Left ventricle myocardium inferior (tissue), 1 donor: ENCODE results near the gene TSEN34. TPM values are rescaled to one million over a fixed set of nuclear protein-coding genes. Genes with fewer than 3 reads are reported as not detected.
"Not testable (repeated sequence)": the region's sequence is repeated elsewhere in the genome, so short reads cannot be mapped to it uniquely, and the experiment has no call there.

Experiments
- DNase-seq: peaks from one replicate; pipeline ENCODE4 v3.0.0-alpha.2; 2020
- H3K27ac ChIP-seq: fragments of 200-600 bp; replicated peaks from 2 replicates; pipeline ENCODE4 v1.8.0; 2021
- H3K27me3 ChIP-seq: fragments of 200-600 bp; 2 replicates; pipeline ENCODE4 v1.8.0; 2021; ENCODE audit warnings: low read depth
- H3K36me3 ChIP-seq: fragments of 200-600 bp; 2 replicates; pipeline ENCODE4 v1.8.0; 2021
- H3K4me1 ChIP-seq: fragments of 200-600 bp; 2 replicates; pipeline ENCODE4 v1.8.0; 2021
- H3K4me3 ChIP-seq: fragments of 200-600 bp; 2 replicates; pipeline ENCODE4 v1.8.0; 2021; ENCODE audit warnings: mild to moderate bottlenecking, moderate library complexity
- H3K9me3 ChIP-seq: fragments of 200-600 bp; replicated peaks from 2 replicates; pipeline ENCODE4 v1.8.0; 2021
- intact Hi-C: fragments of 100-400 bp; cut with micrococcal nuclease; formaldehyde crosslinking; loops from one replicate; pipeline ENCODE4 v1.11.0; 2022
- total RNA-seq: library from RNA; stranded (reverse); fragmentation: NEBNext Ultra II Directional; extraction: Animal tissue kit (Norgen Biotek cat#: 25700); gene quantifications from one replicate; pipeline ENCODE4 v1.2.1, GENCODE V29; 2021
- TF ChIP-seq, protein P1 (sequence below): fragments of 200-600 bp; IDR thresholded peaks from 2 replicates; pipeline ENCODE4 v1.8.0; 2021; ENCODE audit warnings: antibody characterized with exemption, mild to moderate bottlenecking, borderline replicate concordance
- donor health status: DM: no; HTN: yes; CAD: no; lungs with severe emphysema.

Gene TSEN34
- total RNA-seq, 1 donor from 2014 or later: 16.2 TPM

GRCh38 chr19:54209058-54209810 is 18.1 kb downstream of the TSEN34 start:
- Histone ChIP-seq H3K27ac (peak overlapping the region; percentile 79), H3K9me3 (no peaks in the 10 kb centered on the region), H3K4me1 (peaks cover 72% of the 10 kb centered on the region), H3K27me3 (no peaks in the 10 kb centered on the region), H3K36me3 (peaks cover 42% of the 10 kb centered on the region), H3K4me3 (no peak overlapping the region)
- intact Hi-C loops: no loop called here
- TF ChIP-seq, protein P1, sequence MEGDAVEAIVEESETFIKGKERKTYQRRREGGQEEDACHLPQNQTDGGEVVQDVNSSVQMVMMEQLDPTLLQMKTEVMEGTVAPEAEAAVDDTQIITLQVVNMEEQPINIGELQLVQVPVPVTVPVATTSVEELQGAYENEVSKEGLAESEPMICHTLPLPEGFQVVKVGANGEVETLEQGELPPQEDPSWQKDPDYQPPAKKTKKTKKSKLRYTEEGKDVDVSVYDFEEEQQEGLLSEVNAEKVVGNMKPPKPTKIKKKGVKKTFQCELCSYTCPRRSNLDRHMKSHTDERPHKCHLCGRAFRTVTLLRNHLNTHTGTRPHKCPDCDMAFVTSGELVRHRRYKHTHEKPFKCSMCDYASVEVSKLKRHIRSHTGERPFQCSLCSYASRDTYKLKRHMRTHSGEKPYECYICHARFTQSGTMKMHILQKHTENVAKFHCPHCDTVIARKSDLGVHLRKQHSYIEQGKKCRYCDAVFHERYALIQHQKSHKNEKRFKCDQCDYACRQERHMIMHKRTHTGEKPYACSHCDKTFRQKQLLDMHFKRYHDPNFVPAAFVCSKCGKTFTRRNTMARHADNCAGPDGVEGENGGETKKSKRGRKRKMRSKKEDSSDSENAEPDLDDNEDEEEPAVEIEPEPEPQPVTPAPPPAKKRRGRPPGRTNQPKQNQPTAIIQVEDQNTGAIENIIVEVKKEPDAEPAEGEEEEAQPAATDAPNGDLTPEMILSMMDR: no peak
- no peak for DNase-seq

DNA sequence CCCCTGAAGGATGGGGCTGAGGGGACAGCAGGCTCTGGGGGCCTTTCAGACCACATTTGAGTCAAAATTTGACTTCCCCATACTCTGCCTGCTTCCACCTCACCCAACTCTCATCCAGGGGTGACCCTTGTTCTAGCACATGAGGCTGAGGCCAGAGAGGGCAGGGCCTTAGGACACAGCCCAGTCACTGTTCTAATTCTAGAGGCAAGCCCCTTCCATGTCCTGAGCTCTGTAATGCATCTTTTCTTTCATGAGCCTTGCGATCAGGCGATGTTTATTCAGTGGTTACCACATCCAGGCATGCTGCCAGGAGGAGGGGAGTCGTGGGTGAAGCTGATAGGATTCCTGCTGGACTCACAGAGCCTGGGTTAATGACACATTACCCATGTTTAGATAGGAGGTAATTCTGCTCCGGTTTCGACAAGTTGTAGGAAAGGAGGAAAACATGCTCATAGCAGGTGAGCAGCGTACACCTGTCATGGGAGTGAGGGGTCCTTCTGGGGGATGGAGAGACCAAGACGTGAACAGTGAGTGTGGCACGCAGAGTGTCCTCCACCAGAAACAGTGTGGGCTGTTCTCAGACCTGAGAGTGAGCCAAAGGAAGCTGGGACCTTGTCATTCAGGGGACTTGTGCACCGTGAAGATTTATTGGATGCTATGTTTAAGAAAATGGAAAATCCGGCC is 18.8 kb downstream of the TSEN34 start:
- peak; percentile 80 for DNase-seq
- H3K4me3 ChIP-seq: no peak overlapping the region
- TF ChIP-seq, protein P1: no peak
- peaks cover 35% of the 10 kb centered on the region for H3K36me3 ChIP-seq
- H3K27ac ChIP-seq: peak overlapping the region; percentile 79
- H3K27me3 ChIP-seq: no peaks in the 10 kb centered on the region
- peaks cover 64% of the 10 kb centered on the region for H3K4me1 ChIP-seq
- H3K9me3 ChIP-seq: no peaks in the 10 kb centered on the region
- intact Hi-C loops: no loop called here

GRCh38 chr19:54211235-54211634 is 20.1 kb downstream of the TSEN34 start:
- Histone ChIP-seq H3K27me3 (no peaks in the 10 kb centered on the region), H3K27ac (no peak overlapping the region), H3K9me3 (no peaks in the 10 kb centered on the region), H3K4me3 (no peak overlapping the region), H3K36me3 (peaks cover 22% of the 10 kb centered on the region), H3K4me1 (peaks cover 52% of the 10 kb centered on the region)
- intact Hi-C loops: no loop called here
- TF ChIP-seq, protein P1: no peak
- DNase-seq: no peak

- H3K27ac ChIP-seq, H3K27me3 ChIP-seq, H3K4me3 ChIP-seq, H3K36me3 ChIP-seq, H3K9me3 ChIP-seq, DNase-seq, intact Hi-C loops: not testable (repeated sequence)
- peaks cover 22% of the 10 kb centered on the region for H3K4me1 ChIP-seq
Measured at GRCh38 chr19:54214217-54214616, 23.1 kb downstream of the TSEN34 start.

- H3K9me3 ChIP-seq, H3K27me3 ChIP-seq, intact Hi-C loops, H3K27ac ChIP-seq, H3K4me3 ChIP-seq, H3K36me3 ChIP-seq, DNase-seq: not testable (repeated sequence)
- H3K4me1 ChIP-seq: peaks cover 17% of the 10 kb centered on the region
Measured at GRCh38 chr19:54214734-54215133, 23.6 kb downstream of the TSEN34 start.

- no peaks in the 10 kb centered on the region for H3K9me3 ChIP-seq
- H3K4me3 ChIP-seq: no peak overlapping the region
- H3K27ac ChIP-seq: no peak overlapping the region
- H3K36me3 ChIP-seq: no peaks in the 10 kb centered on the region
- H3K27me3 ChIP-seq: peaks cover under 1% of the 10 kb centered on the region
- TF ChIP-seq, protein P1: no peak
- intact Hi-C loops: no loop called here
- DNase-seq: no peak
- H3K4me1 ChIP-seq: no peaks in the 10 kb centered on the region
Measured at GRCh38 chr19:54216869-54217268, 25.8 kb downstream of the TSEN34 start.

- intact Hi-C loops, H3K27me3 ChIP-seq, H3K4me3 ChIP-seq, H3K27ac ChIP-seq, DNase-seq, H3K36me3 ChIP-seq, H3K9me3 ChIP-seq, H3K4me1 ChIP-seq: not testable (repeated sequence)
Measured at GRCh38 chr19:54217517-54218247, 26.6 kb downstream of the TSEN34 start.
